ENCODE data around the gene MARVELD3.

- TF ChIP-seq ELF1 (IDR thresholded peaks at IDR 0.05) = no peak
- TF ChIP-seq, protein P1, sequence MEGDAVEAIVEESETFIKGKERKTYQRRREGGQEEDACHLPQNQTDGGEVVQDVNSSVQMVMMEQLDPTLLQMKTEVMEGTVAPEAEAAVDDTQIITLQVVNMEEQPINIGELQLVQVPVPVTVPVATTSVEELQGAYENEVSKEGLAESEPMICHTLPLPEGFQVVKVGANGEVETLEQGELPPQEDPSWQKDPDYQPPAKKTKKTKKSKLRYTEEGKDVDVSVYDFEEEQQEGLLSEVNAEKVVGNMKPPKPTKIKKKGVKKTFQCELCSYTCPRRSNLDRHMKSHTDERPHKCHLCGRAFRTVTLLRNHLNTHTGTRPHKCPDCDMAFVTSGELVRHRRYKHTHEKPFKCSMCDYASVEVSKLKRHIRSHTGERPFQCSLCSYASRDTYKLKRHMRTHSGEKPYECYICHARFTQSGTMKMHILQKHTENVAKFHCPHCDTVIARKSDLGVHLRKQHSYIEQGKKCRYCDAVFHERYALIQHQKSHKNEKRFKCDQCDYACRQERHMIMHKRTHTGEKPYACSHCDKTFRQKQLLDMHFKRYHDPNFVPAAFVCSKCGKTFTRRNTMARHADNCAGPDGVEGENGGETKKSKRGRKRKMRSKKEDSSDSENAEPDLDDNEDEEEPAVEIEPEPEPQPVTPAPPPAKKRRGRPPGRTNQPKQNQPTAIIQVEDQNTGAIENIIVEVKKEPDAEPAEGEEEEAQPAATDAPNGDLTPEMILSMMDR (IDR thresholded peaks at IDR 0.05) = no peak
- no peak for TF ChIP-seq JUND (IDR thresholded peaks at IDR 0.05)
Measured at GRCh38 chr16:71629278-71630016, 3.5 kb downstream of the MARVELD3 start.

Measured in SK-N-SH (cell line).